Cardiac muscle cell (in vitro differentiated cells and primary cell): ENCODE measurements around the gene LRMDA. TPM values are rescaled to one million over a fixed set of nuclear protein-coding genes. Genes with fewer than 3 reads are reported as not detected.

Experiments used
- DNase-seq, 2 donors: peaks; one replicate each; pipeline versions ENCODE4 v3.0.0 to v3.0.0-alpha.2; 2010 to 2017; ENCODE audit warnings: low read depth in 1 of 2, low spot score in 1 of 2
- H3K27ac ChIP-seq: fragments of 200-600 bp; sonication (generic); 2 replicates; pipeline ENCODE4 v1.5.1; 2016
- H3K27me3 ChIP-seq: fragments of 200-600 bp; sonication (generic); 2 replicates; pipeline ENCODE4 v1.6.0; 2016; ENCODE audit warnings: control low read depth
- H3K36me3 ChIP-seq: fragments of 200-600 bp; sonication (generic); 2 replicates; pipeline ENCODE4 v1.5.1; 2016; ENCODE audit warnings: control low read depth
- H3K4me1 ChIP-seq: fragments of 200-600 bp; sonication (generic); 2 replicates; pipeline ENCODE4 v1.8.1; 2017; ENCODE audit warnings: low read depth, mild to moderate bottlenecking, mixed run types
- H3K4me3 ChIP-seq: fragments of 200-600 bp; sonication (generic); 2 replicates; pipeline ENCODE4 v1.5.1; 2016; ENCODE audit warnings: mild to moderate bottlenecking
- H3K9me3 ChIP-seq: fragments of 200-600 bp; sonication (generic); 2 replicates; pipeline ENCODE4 v1.5.1; 2017; ENCODE audit warnings: low read depth, mild to moderate bottlenecking, control low read depth
- polyA plus RNA-seq: library from polyadenylated mRNA; unstranded; fragments of >200 nt; fragmentation: Nextera tagmentation; extraction: Ambion mirVana; gene quantifications from 2 replicates; pipeline ENCODE4 v1.2.1, GENCODE V29; 2016
- total RNA-seq: library from RNA; depleted of rRNA; stranded (reverse); fragments of >200 nt; gene quantifications from 2 replicates; pipeline ENCODE4 v1.2.3, GENCODE V29; 2016
- TF ChIP-seq, protein P1 (sequence below): IDR thresholded peaks from 2 replicates; pipeline ENCODE4 v1.5.1; 2012; ENCODE audit warnings: low read depth, mild to moderate bottlenecking, low read length

Gene LRMDA
- total and polyA plus RNA-seq, 2 experiments from 2014 or later = 6.2 to 11.7 TPM

DNA sequence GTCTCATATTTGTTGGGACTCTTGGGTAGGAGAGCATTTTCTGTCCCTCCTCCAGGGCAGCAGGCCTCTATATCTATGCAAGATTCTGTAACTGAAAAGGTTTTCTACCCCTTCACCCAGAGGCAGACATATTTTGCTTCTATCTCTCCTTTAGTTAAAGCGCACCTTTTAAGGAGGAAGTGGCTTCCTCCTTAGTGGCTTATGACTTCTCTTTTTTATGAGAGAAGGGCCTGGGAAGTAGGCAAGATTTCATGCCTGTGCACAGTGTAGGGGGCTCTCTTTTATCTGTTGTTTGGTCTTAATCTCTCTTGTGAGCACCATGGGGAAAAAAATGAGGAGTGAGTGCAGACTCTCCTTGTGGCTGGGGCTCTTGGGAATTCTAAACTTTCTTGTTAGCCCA lies 122.1 kb downstream of the LRMDA start:
- DNase-seq = no peak
- TF ChIP-seq, protein P1, sequence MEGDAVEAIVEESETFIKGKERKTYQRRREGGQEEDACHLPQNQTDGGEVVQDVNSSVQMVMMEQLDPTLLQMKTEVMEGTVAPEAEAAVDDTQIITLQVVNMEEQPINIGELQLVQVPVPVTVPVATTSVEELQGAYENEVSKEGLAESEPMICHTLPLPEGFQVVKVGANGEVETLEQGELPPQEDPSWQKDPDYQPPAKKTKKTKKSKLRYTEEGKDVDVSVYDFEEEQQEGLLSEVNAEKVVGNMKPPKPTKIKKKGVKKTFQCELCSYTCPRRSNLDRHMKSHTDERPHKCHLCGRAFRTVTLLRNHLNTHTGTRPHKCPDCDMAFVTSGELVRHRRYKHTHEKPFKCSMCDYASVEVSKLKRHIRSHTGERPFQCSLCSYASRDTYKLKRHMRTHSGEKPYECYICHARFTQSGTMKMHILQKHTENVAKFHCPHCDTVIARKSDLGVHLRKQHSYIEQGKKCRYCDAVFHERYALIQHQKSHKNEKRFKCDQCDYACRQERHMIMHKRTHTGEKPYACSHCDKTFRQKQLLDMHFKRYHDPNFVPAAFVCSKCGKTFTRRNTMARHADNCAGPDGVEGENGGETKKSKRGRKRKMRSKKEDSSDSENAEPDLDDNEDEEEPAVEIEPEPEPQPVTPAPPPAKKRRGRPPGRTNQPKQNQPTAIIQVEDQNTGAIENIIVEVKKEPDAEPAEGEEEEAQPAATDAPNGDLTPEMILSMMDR = no peak
- Histone ChIP-seq H3K27ac (no peak overlapping the region), H3K4me3 (no peak overlapping the region), H3K4me1 (no peaks in the 10 kb centered on the region), H3K9me3 (no peaks in the 10 kb centered on the region), H3K27me3 (no peaks in the 10 kb centered on the region), H3K36me3 (no peaks in the 10 kb centered on the region)

DNA sequence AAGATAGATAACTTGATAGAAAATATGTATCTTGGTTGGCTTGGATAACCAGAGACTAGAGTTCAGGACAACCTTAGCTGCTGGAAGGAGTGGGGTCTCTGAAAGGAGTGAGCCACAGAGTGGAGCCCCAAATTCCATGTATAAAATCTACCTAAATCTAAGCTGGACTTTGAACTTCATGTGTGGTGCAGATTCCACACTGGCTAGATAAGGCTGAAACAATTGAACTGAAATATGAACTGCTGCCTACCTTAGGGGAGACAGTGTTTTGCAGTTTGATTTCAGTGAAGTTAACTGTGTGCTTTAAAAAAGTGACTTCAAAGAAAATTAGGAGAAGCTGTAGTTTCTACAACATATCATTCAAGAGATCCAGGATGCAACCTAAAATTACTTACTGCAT lies 123.9 kb downstream of the LRMDA start:
- H3K27ac ChIP-seq = no peak overlapping the region
- no peak overlapping the region for H3K4me3 ChIP-seq
- no peaks in the 10 kb centered on the region for H3K9me3 ChIP-seq
- TF ChIP-seq, protein P1 = no peak
- DNase-seq = no peak
- H3K27me3 ChIP-seq = no peaks in the 10 kb centered on the region
- no peaks in the 10 kb centered on the region for H3K36me3 ChIP-seq
- no peaks in the 10 kb centered on the region for H3K4me1 ChIP-seq

DNA sequence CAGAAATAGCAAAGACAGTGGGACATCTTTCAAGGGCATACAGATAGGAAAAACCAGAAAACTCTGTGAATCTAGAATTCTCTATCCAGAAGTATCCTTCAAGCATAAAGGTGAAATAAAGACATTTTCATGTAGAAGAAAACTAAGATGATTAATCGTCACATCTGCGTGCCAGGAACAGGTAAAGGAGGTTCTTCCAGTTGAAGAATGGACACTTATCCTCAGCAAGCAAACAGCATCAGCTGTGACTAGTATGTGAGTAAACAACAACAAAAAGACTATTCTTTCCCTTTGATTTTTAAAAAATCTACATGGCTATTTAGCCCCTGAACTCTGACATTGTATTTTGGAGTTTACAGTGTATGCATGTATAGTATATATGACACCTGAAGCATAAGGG lies 124.9 kb downstream of the LRMDA start:
- no peaks in the 10 kb centered on the region for H3K36me3 ChIP-seq
- H3K4me3 ChIP-seq = no peak overlapping the region
- no peaks in the 10 kb centered on the region for H3K9me3 ChIP-seq
- H3K4me1 ChIP-seq = no peaks in the 10 kb centered on the region
- no peak for DNase-seq
- no peaks in the 10 kb centered on the region for H3K27me3 ChIP-seq
- no peak overlapping the region for H3K27ac ChIP-seq
- TF ChIP-seq, protein P1 = no peak

DNA sequence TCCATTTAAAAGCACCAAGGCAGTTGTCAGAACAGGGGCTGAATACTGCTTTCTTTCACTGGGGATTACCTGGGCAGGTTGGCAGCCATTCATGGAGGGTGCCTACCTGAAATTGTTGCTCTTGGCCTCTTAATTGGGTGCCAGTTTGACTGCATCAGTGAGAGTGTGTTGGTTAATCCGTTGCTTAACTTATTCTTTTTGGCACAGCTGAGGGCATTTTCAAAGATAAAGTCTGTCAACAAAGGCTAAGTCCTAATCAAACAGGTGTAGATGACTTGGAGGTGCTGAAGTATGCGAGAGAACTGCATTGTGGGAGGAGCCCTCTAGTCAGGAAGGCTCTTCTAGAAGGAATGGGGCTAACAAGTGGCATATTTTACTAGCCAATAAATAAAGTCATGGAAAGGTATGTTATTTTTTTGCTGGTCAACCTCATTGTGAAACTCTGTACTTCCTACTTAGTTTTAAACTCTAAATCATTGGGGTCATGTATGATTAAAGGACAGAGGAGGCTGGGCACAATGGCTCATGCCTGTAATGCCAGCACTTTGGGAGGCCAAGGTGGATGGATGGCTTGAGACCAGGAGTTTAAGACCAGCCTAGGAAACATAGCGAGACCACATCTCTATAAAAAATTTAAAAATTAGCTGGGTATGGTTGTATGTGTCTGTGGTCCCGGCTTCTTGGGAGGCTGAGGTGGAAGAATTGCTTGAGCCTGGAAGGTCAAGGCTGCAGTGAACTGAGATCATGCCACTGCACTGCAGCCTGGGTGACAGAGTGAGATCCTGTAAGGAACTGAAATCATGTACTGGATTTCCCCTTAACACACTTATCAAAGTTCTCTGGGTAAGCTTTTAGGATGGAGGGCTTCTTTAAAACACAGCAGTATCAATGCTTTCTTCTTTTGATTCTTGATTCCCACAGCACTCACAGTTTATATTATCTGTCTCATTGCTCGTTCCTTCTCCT lies 134.1 kb downstream of the LRMDA start:
- H3K36me3 ChIP-seq = no peaks in the 10 kb centered on the region
- no peaks in the 10 kb centered on the region for H3K4me1 ChIP-seq
- TF ChIP-seq, protein P1 = no peak
- no peak overlapping the region for H3K27ac ChIP-seq
- no peak overlapping the region for H3K4me3 ChIP-seq
- no peaks in the 10 kb centered on the region for H3K27me3 ChIP-seq
- DNase-seq = no peak
- H3K9me3 ChIP-seq = no peaks in the 10 kb centered on the region

DNA sequence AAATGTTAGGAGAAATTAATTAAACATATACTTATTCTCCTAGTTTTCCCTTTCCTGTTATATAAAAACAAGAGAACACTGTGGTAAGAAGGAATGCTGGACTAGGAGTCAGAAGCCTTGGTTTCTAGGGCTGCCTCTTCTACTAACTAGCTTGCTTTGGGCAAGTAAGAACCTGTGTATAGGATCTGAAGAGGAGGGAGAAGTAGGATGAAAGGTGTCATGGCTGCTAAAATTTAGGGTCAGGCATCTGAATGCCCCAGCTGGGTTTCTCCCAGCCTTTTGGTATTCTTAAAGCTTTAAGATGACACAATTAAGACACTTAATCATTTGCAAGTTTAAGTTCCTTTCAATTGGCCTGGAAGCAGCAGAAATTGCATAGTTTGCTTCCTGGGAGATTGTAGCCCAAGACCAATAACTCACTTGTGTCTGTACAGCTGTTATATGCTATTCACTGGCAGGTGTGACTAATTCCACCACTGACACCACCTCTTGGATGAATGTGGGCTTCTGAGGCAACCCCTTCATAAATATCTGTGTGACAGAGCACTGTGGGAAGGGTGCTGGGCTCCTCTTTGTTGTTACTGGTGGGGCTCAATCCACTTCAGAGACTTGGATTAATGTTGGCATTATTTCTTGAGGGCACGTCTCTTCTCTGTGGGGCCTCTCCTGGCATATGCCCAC lies 137.2 kb downstream of the LRMDA start:
- H3K4me1 ChIP-seq = no peaks in the 10 kb centered on the region
- DNase-seq = no peak
- no peak overlapping the region for H3K27ac ChIP-seq
- H3K36me3 ChIP-seq = no peaks in the 10 kb centered on the region
- no peaks in the 10 kb centered on the region for H3K27me3 ChIP-seq
- peaks cover 3% of the 10 kb centered on the region for H3K9me3 ChIP-seq
- no peak overlapping the region for H3K4me3 ChIP-seq
- TF ChIP-seq, protein P1 = no peak
